Keratinocyte (primary cell): ENCODE measurements around the gene VAMP5. TPM values are rescaled to one million over a fixed set of nuclear protein-coding genes. Genes with fewer than 3 reads are reported as not detected.

Experiments used
- DNase-seq: peaks from one replicate; pipeline ENCODE4 v3.0.0-alpha.2; 2011; ENCODE audit warnings: low read depth, missing footprints, low spot score
- FAIRE-seq: peaks from 2 replicates; lab custom pipeline; 2011; peaks lifted over from hg19 to GRCh38; lab: Jason Lieb, UNC
- H2AFZ ChIP-seq: 2 replicates; pipeline ENCODE4 v1.6.0; 2012; ENCODE audit warnings: low read length, control low read depth, inconsistent platforms; ENCODE audit not compliant: control insufficient read depth
- H3K27ac ChIP-seq: 2 replicates; pipeline ENCODE4 v1.5.1; 2011; ENCODE audit warnings: low read length; ENCODE audit not compliant: control insufficient read depth, insufficient read depth
- H3K27me3 ChIP-seq: 3 replicates; pipeline ENCODE4 v1.6.0; 2011; ENCODE audit warnings: low read length; ENCODE audit not compliant: control insufficient read depth, insufficient read depth; ENCODE audit errors: extremely low read depth
- H3K36me3 ChIP-seq, 2 experiments: 2 replicates in 1 of 2; 3 replicates in 1 of 2; pipeline ENCODE4 v1.5.1; 2011; ENCODE audit warnings: low read length in 2 of 2, mild to moderate bottlenecking in 1 of 2; ENCODE audit not compliant: control insufficient read depth in 2 of 2, insufficient read depth in 2 of 2; ENCODE audit errors: extremely low read depth in 1 of 2
- H3K4me1 ChIP-seq: 3 replicates; pipeline ENCODE4 v1.5.1; 2011; ENCODE audit warnings: low read length; ENCODE audit not compliant: control insufficient read depth, insufficient read depth; ENCODE audit errors: extremely low read depth
- H3K4me2 ChIP-seq: 3 replicates; pipeline ENCODE4 v1.6.0; 2011; ENCODE audit warnings: low read depth, low read length; ENCODE audit not compliant: control insufficient read depth, insufficient read depth; ENCODE audit errors: extremely low read depth
- H3K4me3 ChIP-seq, 3 experiments: fragments of 200-600 bp in 1 of 3; sonication (generic) in 1 of 3; 2 replicates in 2 of 3; 3 replicates in 1 of 3; pipeline ENCODE4 v1.5.1; 2011 to 2016; ENCODE audit warnings: low read length in 3 of 3, mild to moderate bottlenecking in 3 of 3, control low read depth in 2 of 3, inconsistent platforms in 1 of 3, low read depth in 1 of 3, mixed read lengths in 1 of 3, mixed run types in 1 of 3, moderate library complexity in 1 of 3; ENCODE audit not compliant: control insufficient read depth in 2 of 3, insufficient read depth in 2 of 3; ENCODE audit errors: extremely low read depth in 1 of 3
- H3K79me2 ChIP-seq: 2 replicates; pipeline ENCODE4 v1.6.0; 2012; ENCODE audit warnings: low read length; ENCODE audit not compliant: control insufficient read depth, insufficient read depth
- H3K9ac ChIP-seq: 3 replicates; pipeline ENCODE4 v1.6.0; 2011; ENCODE audit warnings: low read length; ENCODE audit not compliant: control insufficient read depth, insufficient read depth; ENCODE audit errors: extremely low read depth
- H3K9me1 ChIP-seq: 3 replicates; pipeline ENCODE4 v1.6.0; 2011; ENCODE audit warnings: low read length; ENCODE audit not compliant: control insufficient read depth, insufficient read depth; ENCODE audit errors: extremely low read depth
- H3K9me3 ChIP-seq: 2 replicates; pipeline ENCODE4 v1.5.1; 2012; ENCODE audit warnings: low read depth, low read length; ENCODE audit not compliant: control insufficient read depth
- H4K20me1 ChIP-seq: 3 replicates; pipeline ENCODE4 v1.6.0; 2011; ENCODE audit warnings: low read length; ENCODE audit not compliant: control insufficient read depth, insufficient read depth; ENCODE audit errors: extremely low read depth
- CTCF ChIP-seq, 3 experiments: IDR thresholded peaks in 1 of 3; conservative IDR thresholded peaks in 1 of 3; optimal IDR thresholded peaks in 1 of 3; 2 replicates in 2 of 3; 3 replicates in 1 of 3; pipeline versions ENCODE3 to v1.5.1; 2011; ENCODE audit warnings: low read length in 3 of 3, mild to moderate bottlenecking in 3 of 3, moderate library complexity in 2 of 3, control low read depth in 1 of 3, inconsistent platforms in 1 of 3; ENCODE audit not compliant: insufficient read depth in 2 of 3; ENCODE audit errors: extremely low read depth in 1 of 3
- EZH2 ChIP-seq: IDR thresholded peaks from one replicate; pipeline ENCODE4 v1.6.1; 2012; ENCODE audit warnings: inconsistent platforms, mild to moderate bottlenecking, low read length, moderate library complexity
- dilution Hi-C: fragments of 300-500 bp; cut with MboI; formaldehyde crosslinking; loops from one replicate; pipeline ENCODE4 v1.7.0; 2020; ENCODE audit warnings: low sequenced_read_pairs; ENCODE audit not compliant: extremely low pct_ligation_motif_present
- polyA plus RNA-seq, 5 experiments: library from polyadenylated mRNA; depleted of rRNA in 3 of 5; stranded (reverse) in 3 of 5; stranded (forward) in 1 of 5; unstranded in 1 of 5; fragments of >200 nt; gene quantifications; 1 replicate in 1 of 5; 2 replicates in 3 of 5; 3 replicates in 1 of 5; pipeline versions ENCODE4 v1.2.1 to v1.2.3, GENCODE V29; 2011 to 2012; ENCODE audit warnings: missing spikeins in 2 of 5, low read depth in 1 of 5, low replicate concordance in 1 of 5

Gene VAMP5
- polyA plus RNA-seq, 1 donor (not counting 4 experiments of a cell fraction or from before 2014, with no cell fraction given), result 11.0 TPM

DNA sequence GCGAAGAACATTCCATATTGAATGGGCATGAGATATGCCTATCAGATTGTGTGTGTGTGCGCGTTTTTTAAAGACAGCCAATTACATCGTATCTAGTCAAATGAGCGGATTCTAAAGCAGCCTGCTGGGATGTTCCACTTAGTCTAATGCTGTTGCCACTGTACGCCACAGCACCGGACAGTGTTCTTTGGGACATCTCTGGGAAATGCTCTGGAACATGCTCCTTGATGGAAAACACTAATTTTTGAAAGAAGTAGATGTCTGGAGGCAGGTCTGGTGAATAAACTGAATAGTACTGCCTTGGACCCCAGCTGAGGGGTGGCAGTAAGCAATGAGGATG, 21.9 kb downstream of the VAMP5 start:
- TF ChIP-seq EZH2, result no peak
- TF ChIP-seq CTCF (optimal IDR thresholded peaks at IDR 0.05 in 1 of 3, IDR thresholded peaks at IDR 0.05 in 1 of 3, conservative IDR thresholded peaks at IDR 0.05 in 1 of 3; ENCODE audit: extremely low read depth in 1 of 3, insufficient read depth in 2 of 3, low read length in 3 of 3), result no peak
- Histone ChIP-seq H3K79me2 (peaks cover 9% of the 10 kb centered on the region), H3K36me3 (peaks cover 3 to 15% of the 10 kb centered on the region in 2 experiments), H4K20me1 (no peaks in the 10 kb centered on the region), H2AFZ (no peak overlapping the region), H3K9ac (no peak overlapping the region), H3K27ac (no peak overlapping the region), H3K4me2 (no peak overlapping the region), H3K27me3 (no peaks in the 10 kb centered on the region), H3K4me3 (no peak overlapping the region), H3K4me1 (peaks cover 22% of the 10 kb centered on the region), H3K9me1 (peaks cover 2% of the 10 kb centered on the region), H3K9me3 (no peaks in the 10 kb centered on the region)
- dilution Hi-C loops, result no loop called here
- DNase-seq, result no peak
- no peak for FAIRE-seq

DNA sequence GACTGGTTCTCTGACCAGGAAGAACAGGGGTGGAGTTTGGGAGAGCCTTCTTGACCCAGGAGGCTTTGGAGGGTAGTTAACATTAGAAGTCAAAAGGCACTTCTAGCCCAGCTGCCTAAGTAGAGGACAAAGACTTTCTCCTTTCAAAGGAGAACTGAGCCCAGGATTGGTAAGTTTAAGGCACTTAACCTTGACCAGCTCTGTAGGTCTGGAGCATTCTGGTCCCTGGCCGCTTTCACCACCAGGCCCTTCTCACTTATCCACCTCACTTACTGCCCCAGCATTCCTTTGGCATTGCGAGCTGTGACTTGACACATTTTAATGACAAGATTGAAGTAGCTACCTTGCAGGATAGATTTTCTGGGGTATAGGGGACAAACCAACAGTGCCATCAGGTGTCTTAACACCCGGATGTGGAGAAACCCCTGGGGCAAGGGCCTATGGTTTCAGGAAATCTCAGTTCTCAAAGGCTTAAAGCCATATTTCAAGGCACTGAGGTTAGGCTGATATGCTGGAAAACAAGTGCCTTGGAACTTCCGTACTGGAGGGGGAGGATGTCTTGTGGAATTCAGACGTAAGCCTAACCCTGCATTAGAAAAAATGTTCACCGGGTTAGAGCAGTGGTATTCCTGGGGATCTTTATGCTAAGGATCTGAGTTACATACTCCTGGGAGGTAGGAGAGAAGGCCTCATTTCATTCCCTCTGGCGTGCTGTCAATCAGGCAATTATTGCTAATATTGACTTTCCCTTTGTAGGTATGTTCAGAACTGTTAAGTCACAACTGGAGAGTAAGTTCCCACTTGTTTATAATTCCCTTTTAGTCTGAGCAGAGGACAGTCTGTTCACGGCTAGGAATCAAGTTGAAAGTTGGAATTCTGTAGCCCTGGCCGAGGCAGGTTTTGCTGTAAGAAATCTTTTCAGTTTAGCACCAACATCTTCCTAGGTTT, 23.3 kb downstream of the VAMP5 start:
- Histone ChIP-seq H3K4me1 (peaks cover 23% of the 10 kb centered on the region), H4K20me1 (no peaks in the 10 kb centered on the region), H3K4me2 (no peak overlapping the region), H3K4me3 (no peak overlapping the region), H3K79me2 (peaks cover 16% of the 10 kb centered on the region), H3K9me1 (peaks cover 2% of the 10 kb centered on the region), H3K27ac (no peak overlapping the region), H2AFZ (no peak overlapping the region), H3K27me3 (no peaks in the 10 kb centered on the region), H3K36me3 (peaks cover 3 to 15% of the 10 kb centered on the region in 2 experiments), H3K9me3 (no peaks in the 10 kb centered on the region), H3K9ac (no peak overlapping the region)
- FAIRE-seq (no peak), DNase-seq (no peak)
- dilution Hi-C loops, result no loop called here
- TF ChIP-seq EZH2, result no peak
- no peak for TF ChIP-seq CTCF (optimal IDR thresholded peaks at IDR 0.05 in 1 of 3, IDR thresholded peaks at IDR 0.05 in 1 of 3, conservative IDR thresholded peaks at IDR 0.05 in 1 of 3; ENCODE audit: extremely low read depth in 1 of 3, insufficient read depth in 2 of 3, low read length in 3 of 3)
